Loucy (cell line): ENCODE results near the gene TNFRSF14.

Experiments
- H2AFZ ChIP-seq: fragments of 200-600 bp; sonication (generic); 2 replicates; pipeline ENCODE4 v1.6.0; 2016; ENCODE audit warnings: antibody characterized with exemption, mild to moderate bottlenecking, low read length, moderate library complexity
- H3F3A ChIP-seq: fragments of 200-600 bp; 2 replicates; pipeline ENCODE4 v1.6.0; 2016; ENCODE audit warnings: antibody characterized with exemption, low read depth, mild to moderate bottlenecking
- H3K27me3 ChIP-seq: fragments of 200-600 bp; sonication (generic); 2 replicates; pipeline ENCODE4 v1.6.1; 2014; ENCODE audit warnings: low read length, mild to moderate bottlenecking; ENCODE audit not compliant: insufficient read depth, poor library complexity, severe bottlenecking
- H3K36me3 ChIP-seq: fragments of 200-600 bp; sonication (generic); 2 replicates; pipeline ENCODE4 v1.6.1; 2016; ENCODE audit warnings: low read length; ENCODE audit not compliant: insufficient read depth
- H3K4me1 ChIP-seq: fragments of 200-600 bp; sonication (generic); 2 replicates; pipeline ENCODE4 v1.5.1; 2014; ENCODE audit warnings: low read length, mild to moderate bottlenecking; ENCODE audit not compliant: insufficient read depth, poor library complexity, severe bottlenecking
- H3K4me2 ChIP-seq: fragments of 200-600 bp; sonication (generic); 2 replicates; pipeline ENCODE4 v1.6.0; 2014; ENCODE audit warnings: antibody characterized with exemption, low read length, low read depth, mild to moderate bottlenecking; ENCODE audit not compliant: poor library complexity, severe bottlenecking
- H3K4me3 ChIP-seq: fragments of 200-600 bp; sonication (generic); 2 replicates; pipeline ENCODE4 v1.5.1; 2014; ENCODE audit warnings: low read length, mild to moderate bottlenecking, mixed read lengths; ENCODE audit not compliant: poor library complexity, severe bottlenecking
- H3K79me2 ChIP-seq: fragments of 200-600 bp; sonication (generic); 2 replicates; pipeline ENCODE4 v1.6.1; 2014; ENCODE audit warnings: low read length; ENCODE audit not compliant: insufficient read depth
- H3K9ac ChIP-seq: fragments of 200-600 bp; sonication (generic); 2 replicates; pipeline ENCODE4 v1.6.0; 2014; ENCODE audit warnings: mild to moderate bottlenecking, low read depth, low read length, moderate library complexity; ENCODE audit not compliant: poor library complexity, severe bottlenecking
- H3K9me2 ChIP-seq: fragments of 200-600 bp; sonication (generic); replicated peaks from 2 replicates; pipeline ENCODE4 v1.6.1; 2016; ENCODE audit warnings: low read depth, low read length, mixed read lengths
- H3K9me3 ChIP-seq: fragments of 200-600 bp; sonication (generic); 2 replicates; pipeline ENCODE4 v1.6.1; 2014; ENCODE audit warnings: mild to moderate bottlenecking, antibody characterized with exemption, low read length, low read depth; ENCODE audit not compliant: insufficient read depth
- H4K20me1 ChIP-seq: fragments of 200-600 bp; sonication (generic); 2 replicates; pipeline ENCODE4 v1.6.0; 2014; ENCODE audit warnings: antibody characterized with exemption, low read length, mild to moderate bottlenecking; ENCODE audit not compliant: insufficient read depth, poor library complexity, severe bottlenecking
- EZH2phosphoT487 ChIP-seq: fragments of 200-600 bp; IDR thresholded peaks from 2 replicates; pipeline ENCODE4 v1.6.1; 2018; ENCODE audit warnings: antibody characterized with exemption, mild to moderate bottlenecking, moderate library complexity, borderline replicate concordance
- TF ChIP-seq, protein P1 (sequence below): fragments of 200-600 bp; sonication (generic); conservative IDR thresholded peaks from 2 replicates; pipeline ENCODE4 v1.5.1; 2014; ENCODE audit warnings: mild to moderate bottlenecking, antibody characterized with exemption, low read length

The TNFRSF14 gene

DNA sequence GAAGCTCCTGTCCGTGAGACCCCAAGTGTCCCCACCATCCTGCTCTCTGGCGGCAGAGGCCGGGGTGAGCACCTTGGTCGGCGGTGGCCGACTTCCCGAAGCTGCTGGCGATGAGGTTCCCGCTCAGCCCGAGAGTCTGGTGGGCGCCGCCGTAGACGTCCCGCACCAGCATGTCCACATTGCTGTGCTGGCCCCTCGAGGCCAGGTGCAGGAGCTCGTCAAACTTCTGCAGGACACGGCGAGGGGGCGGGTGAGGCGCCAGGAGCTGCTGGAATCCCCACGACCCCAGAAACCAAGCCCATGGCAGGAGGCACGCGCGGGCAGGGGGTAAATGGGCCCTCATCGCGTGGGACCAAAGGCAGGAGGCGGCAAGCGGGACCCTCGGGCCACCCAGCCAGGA lies 36.4 kb upstream of the TNFRSF14 start:
- H3K9me2 ChIP-seq = no peaks in the 10 kb centered on the region
- H3K9me3 ChIP-seq = no peaks in the 10 kb centered on the region
- no peak overlapping the region for H3K9ac ChIP-seq
- TF ChIP-seq, protein P1, sequence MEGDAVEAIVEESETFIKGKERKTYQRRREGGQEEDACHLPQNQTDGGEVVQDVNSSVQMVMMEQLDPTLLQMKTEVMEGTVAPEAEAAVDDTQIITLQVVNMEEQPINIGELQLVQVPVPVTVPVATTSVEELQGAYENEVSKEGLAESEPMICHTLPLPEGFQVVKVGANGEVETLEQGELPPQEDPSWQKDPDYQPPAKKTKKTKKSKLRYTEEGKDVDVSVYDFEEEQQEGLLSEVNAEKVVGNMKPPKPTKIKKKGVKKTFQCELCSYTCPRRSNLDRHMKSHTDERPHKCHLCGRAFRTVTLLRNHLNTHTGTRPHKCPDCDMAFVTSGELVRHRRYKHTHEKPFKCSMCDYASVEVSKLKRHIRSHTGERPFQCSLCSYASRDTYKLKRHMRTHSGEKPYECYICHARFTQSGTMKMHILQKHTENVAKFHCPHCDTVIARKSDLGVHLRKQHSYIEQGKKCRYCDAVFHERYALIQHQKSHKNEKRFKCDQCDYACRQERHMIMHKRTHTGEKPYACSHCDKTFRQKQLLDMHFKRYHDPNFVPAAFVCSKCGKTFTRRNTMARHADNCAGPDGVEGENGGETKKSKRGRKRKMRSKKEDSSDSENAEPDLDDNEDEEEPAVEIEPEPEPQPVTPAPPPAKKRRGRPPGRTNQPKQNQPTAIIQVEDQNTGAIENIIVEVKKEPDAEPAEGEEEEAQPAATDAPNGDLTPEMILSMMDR = no peak
- TF ChIP-seq EZH2phosphoT487 = no peak
- H3K4me3 ChIP-seq = no peak overlapping the region
- H4K20me1 ChIP-seq = peaks cover 24% of the 10 kb centered on the region
- H3K4me1 ChIP-seq = peaks cover 14% of the 10 kb centered on the region
- no peak overlapping the region for H2AFZ ChIP-seq
- no peaks in the 10 kb centered on the region for H3F3A ChIP-seq
- no peak overlapping the region for H3K4me2 ChIP-seq
- peaks cover 33% of the 10 kb centered on the region for H3K79me2 ChIP-seq
- H3K36me3 ChIP-seq = peaks cover 63% of the 10 kb centered on the region; the same call in 1 of the 2 replicates
- no peaks in the 10 kb centered on the region for H3K27me3 ChIP-seq

DNA sequence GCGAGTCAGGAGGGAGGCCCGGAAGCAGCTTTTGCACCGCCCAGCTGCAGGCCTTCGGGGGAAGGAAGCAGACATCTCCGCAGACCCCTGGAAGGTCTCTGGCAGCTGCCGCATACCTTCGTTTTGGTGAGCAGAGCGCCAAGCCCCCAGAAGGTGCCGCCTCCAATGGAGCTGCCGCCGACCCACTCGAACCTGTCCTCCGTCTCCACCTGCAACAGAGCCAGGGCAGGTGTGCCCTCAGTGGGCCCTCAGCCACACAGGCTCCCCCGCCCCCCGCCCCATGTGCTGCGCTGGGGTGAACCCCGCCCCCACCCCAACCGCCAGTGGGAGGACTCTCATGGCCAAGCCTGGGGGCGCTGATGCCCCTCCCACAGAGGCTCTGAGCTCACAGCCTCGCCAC lies 36.0 kb upstream of the TNFRSF14 start:
- no peak overlapping the region for H3K4me3 ChIP-seq

DNA sequence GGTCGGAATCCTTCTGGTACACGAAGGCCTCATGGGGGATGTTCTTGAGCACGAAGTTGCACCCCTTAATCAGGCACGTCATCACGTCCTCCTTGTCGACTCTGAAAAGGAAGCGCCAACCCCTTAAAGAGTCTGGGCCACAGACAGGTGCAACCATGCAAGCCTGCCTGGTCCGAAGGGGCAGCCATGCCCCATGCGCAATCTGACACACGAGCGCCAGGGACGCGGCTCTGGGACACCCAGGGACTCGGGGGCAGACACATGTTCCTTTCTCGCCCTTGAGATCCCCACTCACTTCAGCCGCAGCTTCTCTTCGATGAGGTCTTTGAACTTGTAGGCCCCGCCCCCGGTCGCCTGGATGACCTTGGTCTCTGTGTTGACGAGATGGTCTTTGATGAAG lies 35.4 kb upstream of the TNFRSF14 start:
- Histone ChIP-seq H3K4me3 (no peak overlapping the region), H3K9ac (no peak overlapping the region), H4K20me1 (peaks cover 35% of the 10 kb centered on the region), H3K4me2 (no peak overlapping the region), H3F3A (no peaks in the 10 kb centered on the region), H3K9me3 (no peaks in the 10 kb centered on the region), H2AFZ (no peak overlapping the region), H3K36me3 (peaks cover 53% of the 10 kb centered on the region; the same call in 1 of the 2 replicates), H3K9me2 (no peaks in the 10 kb centered on the region), H3K27me3 (no peaks in the 10 kb centered on the region), H3K4me1 (peaks cover 21% of the 10 kb centered on the region), H3K79me2 (peaks cover 44% of the 10 kb centered on the region)
- TF ChIP-seq, protein P1 = no peak
- TF ChIP-seq EZH2phosphoT487 = no peak

More for the DNA sequence above, 36.0 kb upstream of the TNFRSF14 start:
- Histone ChIP-seq H3K9ac (no peak overlapping the region), H3K4me1 (peaks cover 18% of the 10 kb centered on the region), H4K20me1 (peaks cover 29% of the 10 kb centered on the region), H3K36me3 (peaks cover 58% of the 10 kb centered on the region; the same call in 1 of the 2 replicates), H3K9me3 (no peaks in the 10 kb centered on the region), H3K79me2 (peaks cover 38% of the 10 kb centered on the region), H3K4me2 (no peak overlapping the region), H3F3A (no peaks in the 10 kb centered on the region), H3K9me2 (no peaks in the 10 kb centered on the region), H3K27me3 (no peaks in the 10 kb centered on the region), H2AFZ (no peak overlapping the region)
- no peak for TF ChIP-seq EZH2phosphoT487
- TF ChIP-seq, protein P1 = no peak
